ENCODE data around the gene MLXIP.

GRCh38 chr12:122078141-122079032 is at the start of gene MLXIP:
- TF ChIP-seq CTCF (IDR thresholded peaks at IDR 0.05 in 2 of 3, conservative IDR thresholded peaks at IDR 0.05 in 1 of 3; ENCODE audit: borderline replicate concordance in 1 of 3, insufficient read depth in 1 of 3, low read depth in 2 of 3, low read length in 2 of 3) (no peak), POLR2A (IDR thresholded peaks at IDR 0.05; ENCODE audit: borderline replicate concordance, extremely low read depth, insufficient read depth, insufficient read length) (peak; percentile 89), SRF (IDR thresholded peaks at IDR 0.05; ENCODE audit: low read depth) (no peak), RAD21 (IDR thresholded peaks at IDR 0.05; ENCODE audit: low read depth) (no peak), ZNF274 (IDR thresholded peaks at IDR 0.05; ENCODE audit: low read depth, low read length) (no peak), ELF1 (IDR thresholded peaks at IDR 0.05; ENCODE audit: borderline replicate concordance, low read depth) (no peak), EZH2 (IDR thresholded peaks at IDR 0.05) (no peak), SIN3A (IDR thresholded peaks at IDR 0.05; ENCODE audit: low read depth) (peak; percentile 61), MAX (IDR thresholded peaks at IDR 0.05) (peak; percentile 98), JUND (IDR thresholded peaks at IDR 0.05) (no peak), POLR2AphosphoS5 (IDR thresholded peaks at IDR 0.05; ENCODE audit: low read depth, low read length) (peak; percentile 84), EGR1 (IDR thresholded peaks at IDR 0.05; ENCODE audit: low read depth) (peak; percentile 44; the same call in 1 of the 2 replicates), CEBPB (IDR thresholded peaks at IDR 0.05; ENCODE audit: low read depth) (no peak), REST (IDR thresholded peaks at IDR 0.05; ENCODE audit: low read depth) (no peak)

Data from HCT116 (cell line).